Measurements from ENCODE around the gene OAT. TPM values are rescaled to one million over a fixed set of nuclear protein-coding genes. Genes with fewer than 3 reads are reported as not detected.

OAT gene
- total RNA-seq, 1 donor from 2014 or later = 106 TPM

- Histone ChIP-seq H3K27ac (ENCODE audit: low read depth, low read length) (no peak overlapping the region), H3K9me3 (ENCODE audit: control insufficient read depth in 3 of 3, low read length in 3 of 3) (no peaks in the 10 kb centered on the region), H3K4me1 (ENCODE audit: control insufficient read depth in 3 of 3, insufficient read depth in 3 of 3, low read length in 3 of 3) (peaks cover 0 to 7% (median 4%) of the 10 kb centered on the region in 3 donors), H3K4me3 (ENCODE audit: low read length in 3 of 3) (no peak overlapping the region), H3K36me3 (ENCODE audit: control insufficient read depth in 3 of 3, insufficient read depth in 3 of 3, low read length in 3 of 3) (no peaks in the 10 kb centered on the region), H3K27me3 (ENCODE audit: control insufficient read depth in 3 of 3, insufficient read depth in 3 of 3, low read length in 3 of 3) (no peaks in the 10 kb centered on the region), H3K9ac (ENCODE audit: low read depth in 1 of 3, low read length in 3 of 3) (no peak overlapping the region)
These were observed 67.1 kb downstream of the OAT start for GRCh38 chr10:124351481-124352220.

DNA sequence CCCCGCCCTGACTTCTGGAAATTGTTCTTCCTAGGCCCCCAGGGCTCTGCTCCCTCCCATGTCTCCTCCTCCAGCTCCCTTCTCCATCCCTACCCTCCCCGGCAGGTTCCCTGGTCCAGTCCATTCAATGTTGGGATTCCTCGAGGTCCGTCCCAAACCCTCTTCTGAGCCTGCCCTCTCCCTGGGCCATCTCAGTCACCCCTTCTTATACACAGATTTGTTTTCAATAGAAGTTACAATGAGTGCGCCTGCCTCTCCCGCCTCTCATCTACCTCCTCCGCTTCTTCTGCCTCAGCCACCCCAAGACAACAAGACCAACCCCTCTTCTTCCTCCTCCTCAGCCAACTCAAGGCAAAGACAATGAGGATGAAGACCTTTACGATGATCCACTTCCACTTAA is 67.9 kb downstream of the OAT start:
- Histone ChIP-seq H3K36me3 (ENCODE audit: control insufficient read depth in 3 of 3, insufficient read depth in 3 of 3, low read length in 3 of 3) (no peaks in the 10 kb centered on the region), H3K4me3 (ENCODE audit: low read length in 3 of 3) (no peak overlapping the region), H3K9ac (ENCODE audit: low read depth in 1 of 3, low read length in 3 of 3) (no peak overlapping the region), H3K9me3 (ENCODE audit: control insufficient read depth in 3 of 3, low read length in 3 of 3) (no peaks in the 10 kb centered on the region), H3K27ac (ENCODE audit: low read depth, low read length) (no peak overlapping the region), H3K27me3 (ENCODE audit: control insufficient read depth in 3 of 3, insufficient read depth in 3 of 3, low read length in 3 of 3) (no peaks in the 10 kb centered on the region), H3K4me1 (ENCODE audit: control insufficient read depth in 3 of 3, insufficient read depth in 3 of 3, low read length in 3 of 3) (peaks cover 0 to 7% (median 4%) of the 10 kb centered on the region in 3 donors)

DNA sequence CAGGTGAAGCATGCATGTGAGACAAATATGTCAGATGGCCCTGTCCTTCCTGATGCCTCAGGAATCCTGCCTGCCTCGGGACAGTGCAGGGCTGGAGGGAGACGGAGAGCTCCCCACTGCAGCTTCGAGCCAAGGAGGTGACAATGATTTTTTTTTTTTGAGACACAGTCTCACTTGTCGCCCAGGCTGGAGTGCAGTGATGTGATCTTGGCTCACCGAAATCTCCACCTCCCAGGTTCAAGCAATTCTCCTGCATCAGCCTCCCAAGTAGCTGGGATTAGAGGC is 68.8 kb downstream of the OAT start:
- Histone ChIP-seq H3K4me1 (ENCODE audit: control insufficient read depth in 3 of 3, insufficient read depth in 3 of 3, low read length in 3 of 3) (peaks cover 0 to 6% (median 2%) of the 10 kb centered on the region in 3 donors), H3K27ac (ENCODE audit: low read depth, low read length) (no peak overlapping the region), H3K27me3 (ENCODE audit: control insufficient read depth in 3 of 3, insufficient read depth in 3 of 3, low read length in 3 of 3) (no peaks in the 10 kb centered on the region), H3K36me3 (ENCODE audit: control insufficient read depth in 3 of 3, insufficient read depth in 3 of 3, low read length in 3 of 3) (no peaks in the 10 kb centered on the region), H3K9ac (ENCODE audit: low read depth in 1 of 3, low read length in 3 of 3) (no peak overlapping the region), H3K4me3 (ENCODE audit: low read length in 3 of 3) (no peak overlapping the region), H3K9me3 (ENCODE audit: control insufficient read depth in 3 of 3, low read length in 3 of 3) (no peaks in the 10 kb centered on the region)

GRCh38 chr10:124349231-124349995 is 69.3 kb downstream of the OAT start:
- Histone ChIP-seq H3K27me3 (ENCODE audit: control insufficient read depth in 3 of 3, insufficient read depth in 3 of 3, low read length in 3 of 3) (no peaks in the 10 kb centered on the region), H3K9me3 (ENCODE audit: control insufficient read depth in 3 of 3, low read length in 3 of 3) (no peaks in the 10 kb centered on the region)

GRCh38 chr10:124348801-124349200 is 69.9 kb downstream of the OAT start:
- Histone ChIP-seq H3K36me3 (ENCODE audit: control insufficient read depth in 3 of 3, insufficient read depth in 3 of 3, low read length in 3 of 3) (no peaks in the 10 kb centered on the region), H3K27me3 (ENCODE audit: control insufficient read depth in 3 of 3, insufficient read depth in 3 of 3, low read length in 3 of 3) (no peaks in the 10 kb centered on the region), H3K9me3 (ENCODE audit: control insufficient read depth in 3 of 3, low read length in 3 of 3) (no peaks in the 10 kb centered on the region), H3K9ac (ENCODE audit: low read depth in 1 of 3, low read length in 3 of 3) (no peak overlapping the region), H3K4me1 (ENCODE audit: control insufficient read depth in 3 of 3, insufficient read depth in 3 of 3, low read length in 3 of 3) (no peaks in the 10 kb centered on the region), H3K4me3 (ENCODE audit: low read length in 3 of 3) (no peak overlapping the region), H3K27ac (ENCODE audit: low read depth, low read length) (no peak overlapping the region)

More at GRCh38 chr10:124349231-124349995, 69.3 kb downstream of the OAT start:
- Histone ChIP-seq H3K9ac (ENCODE audit: low read depth in 1 of 3, low read length in 3 of 3) (no peak overlapping the region), H3K27ac (ENCODE audit: low read depth, low read length) (no peak overlapping the region), H3K36me3 (ENCODE audit: control insufficient read depth in 3 of 3, insufficient read depth in 3 of 3, low read length in 3 of 3) (no peaks in the 10 kb centered on the region), H3K4me1 (ENCODE audit: control insufficient read depth in 3 of 3, insufficient read depth in 3 of 3, low read length in 3 of 3) (peaks cover 0 to under 1% (median 0%) of the 10 kb centered on the region in 3 donors), H3K4me3 (ENCODE audit: low read length in 3 of 3) (no peak overlapping the region)

DNA sequence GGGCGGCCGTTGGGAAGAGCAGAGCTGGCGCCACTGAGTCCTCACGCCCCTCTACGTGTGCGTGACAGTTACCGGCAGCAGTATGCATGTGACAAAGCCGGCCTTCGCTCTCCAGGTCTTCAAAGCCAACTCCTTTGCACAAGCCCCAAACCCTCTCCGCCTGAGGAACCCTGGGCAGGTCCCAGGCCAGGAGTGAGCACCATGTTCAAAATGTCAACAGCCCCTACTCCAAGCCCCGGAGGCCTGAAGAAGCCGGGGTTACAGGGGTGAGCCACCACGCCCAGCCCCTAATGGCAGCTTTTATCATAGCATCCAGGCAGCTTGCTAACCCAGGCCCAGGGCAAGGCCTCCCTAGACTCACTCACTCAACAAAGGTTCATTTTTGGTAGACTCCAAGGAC is 70.8 kb downstream of the OAT start:
- H3K4me1 ChIP-seq (ENCODE audit: control insufficient read depth in 3 of 3, insufficient read depth in 3 of 3, low read length in 3 of 3) = no peaks in the 10 kb centered on the region
- H3K27ac ChIP-seq (ENCODE audit: low read depth, low read length) = no peak overlapping the region
- H3K27me3 ChIP-seq (ENCODE audit: control insufficient read depth in 3 of 3, insufficient read depth in 3 of 3, low read length in 3 of 3) = no peaks in the 10 kb centered on the region
- no peaks in the 10 kb centered on the region for H3K36me3 ChIP-seq (ENCODE audit: control insufficient read depth in 3 of 3, insufficient read depth in 3 of 3, low read length in 3 of 3)
- H3K4me3 ChIP-seq (ENCODE audit: low read length in 3 of 3) = no peak overlapping the region
- H3K9me3 ChIP-seq (ENCODE audit: control insufficient read depth in 3 of 3, low read length in 3 of 3) = no peaks in the 10 kb centered on the region
- no peak overlapping the region for H3K9ac ChIP-seq (ENCODE audit: low read depth in 1 of 3, low read length in 3 of 3)

Other genes with a start within 250 kb of the OAT start
- not detected for gene NKX1-2, start 31.1 kb upstream of the OAT start, total RNA-seq
- gene LHPP, start 42.9 kb upstream of the OAT start, total RNA-seq = 4.2 TPM

Measured in skeletal muscle tissue (tissue), 4 donors.